ENCODE measurements around the gene RAP1A.
"Not testable (repeated sequence)": the region's sequence is repeated elsewhere in the genome, so short reads cannot be mapped to it uniquely, and the experiment has no call there.

Gene RAP1A

GRCh38 chr1:111685293-111686153 is 65.9 kb downstream of the RAP1A start:
- H3K4me3 ChIP-seq (ENCODE audit: low read depth, low read length); DNase-seq (ENCODE audit: low read depth): not testable (repeated sequence)

- no peak overlapping the region for H3K4me3 ChIP-seq (ENCODE audit: low read depth, low read length)
- TF ChIP-seq POLR2A (IDR thresholded peaks at IDR 0.05; ENCODE audit: extremely low read depth, insufficient read length) (no peak), MYC (IDR thresholded peaks at IDR 0.05; ENCODE audit: low read depth, low read length) (no peak), CTCF (IDR thresholded peaks at IDR 0.05; ENCODE audit: low read depth, low read length) (no peak), MAX (IDR thresholded peaks at IDR 0.05; ENCODE audit: low read depth, low read length) (no peak)
- DNase-seq (ENCODE audit: low read depth), result no peak
Measured at GRCh38 chr1:111690306-111690617, 70.7 kb downstream of the RAP1A start.

- H3K4me3 ChIP-seq (ENCODE audit: low read depth, low read length), result no peak overlapping the region
- no peak for DNase-seq (ENCODE audit: low read depth)
- no peak for TF ChIP-seq MAX (IDR thresholded peaks at IDR 0.05; ENCODE audit: low read depth, low read length)
- TF ChIP-seq POLR2A (IDR thresholded peaks at IDR 0.05; ENCODE audit: extremely low read depth, insufficient read length), result no peak
- TF ChIP-seq MYC (IDR thresholded peaks at IDR 0.05; ENCODE audit: low read depth, low read length), result no peak
- no peak for TF ChIP-seq CTCF (IDR thresholded peaks at IDR 0.05; ENCODE audit: low read depth, low read length)
Measured at GRCh38 chr1:111691886-111692285, 72.3 kb downstream of the RAP1A start.

GRCh38 chr1:111695801-111696200 is 76.2 kb downstream of the RAP1A start:
- H3K4me3 ChIP-seq (ENCODE audit: low read depth, low read length), result no peak overlapping the region
- no peak for DNase-seq (ENCODE audit: low read depth)
- TF ChIP-seq MYC (IDR thresholded peaks at IDR 0.05; ENCODE audit: low read depth, low read length), result no peak
- TF ChIP-seq MAX (IDR thresholded peaks at IDR 0.05; ENCODE audit: low read depth, low read length), result no peak
- TF ChIP-seq CTCF (IDR thresholded peaks at IDR 0.05; ENCODE audit: low read depth, low read length), result no peak
- TF ChIP-seq POLR2A (IDR thresholded peaks at IDR 0.05; ENCODE audit: extremely low read depth, insufficient read length), result no peak

- DNase-seq (ENCODE audit: low read depth), result no peak
- TF ChIP-seq MAX (IDR thresholded peaks at IDR 0.05; ENCODE audit: low read depth, low read length), result no peak
- TF ChIP-seq POLR2A (IDR thresholded peaks at IDR 0.05; ENCODE audit: extremely low read depth, insufficient read length), result no peak
- no peak for TF ChIP-seq MYC (IDR thresholded peaks at IDR 0.05; ENCODE audit: low read depth, low read length)
- TF ChIP-seq CTCF (IDR thresholded peaks at IDR 0.05; ENCODE audit: low read depth, low read length), result no peak
- H3K4me3 ChIP-seq (ENCODE audit: low read depth, low read length), result no peak overlapping the region
Measured at GRCh38 chr1:111696330-111696729, 76.7 kb downstream of the RAP1A start.

GRCh38 chr1:111699268-111699667 is 79.7 kb downstream of the RAP1A start:
- no peak for TF ChIP-seq MYC (IDR thresholded peaks at IDR 0.05; ENCODE audit: low read depth, low read length)
- no peak for TF ChIP-seq POLR2A (IDR thresholded peaks at IDR 0.05; ENCODE audit: extremely low read depth, insufficient read length)
- TF ChIP-seq MAX (IDR thresholded peaks at IDR 0.05; ENCODE audit: low read depth, low read length), result no peak
- TF ChIP-seq CTCF (IDR thresholded peaks at IDR 0.05; ENCODE audit: low read depth, low read length), result no peak
- DNase-seq (ENCODE audit: low read depth), result no peak
- no peak overlapping the region for H3K4me3 ChIP-seq (ENCODE audit: low read depth, low read length)

Measured in NB4 (cell line).